ENCODE measurements around the gene CHID1.

GRCh38 chr11:847876-848275, 62.7 kb downstream of the CHID1 start:
- no peak for TF ChIP-seq CTCF (conservative IDR thresholded peaks at IDR 0.05; ENCODE audit: low read length)
- no peak for TF ChIP-seq EZH2phosphoT487 (IDR thresholded peaks at IDR 0.05; ENCODE audit: borderline replicate concordance)
